Naive thymus-derived CD8-positive, alpha-beta T cell (primary cell): ENCODE data around the gene RNF214. TPM values are rescaled to one million over a fixed set of nuclear protein-coding genes. Genes with fewer than 3 reads are reported as not detected.

ENCODE experiments used
- ATAC-seq, 2 donors: fragments of 150-1000 bp; cut with Tn5 transposase in 1 of 2; sonication (Bioruptor Pico), chemical (Tn5 transposase) in 1 of 2; 1 replicate in 1 of 2; 2 replicates in 1 of 2; pipeline ENCODE4 v1.10.0; 2021; ENCODE audit warnings: mild to moderate bottlenecking in 2 of 2, moderate library complexity in 2 of 2
- POLR2A ChIA-PET: fragments of 350-600 bp; sonication (Branson Sonifier 250); formaldehyde crosslinking; loops from one replicate; lab custom pipeline; 2021; ENCODE audit warnings: antibody characterized with exemption; lab: Charles Lee
- DNase-seq, 10 donors: peaks; one replicate each; pipeline versions ENCODE4 v3.0.0 to v3.0.0-alpha.2; 2020 to 2022
- H3K27ac Mint-ChIP-seq, 10 donors: one replicate each; pipeline ENCODE4 v1.8.0; 2020 to 2022; ENCODE audit warnings: mild to moderate bottlenecking in 10 of 10, mixed read lengths in 10 of 10, moderate library complexity in 4 of 10, inconsistent platforms in 1 of 10
- H3K27me3 Mint-ChIP-seq, 5 donors: one replicate each; pipeline ENCODE4 v1.8.0; 2021 to 2022; ENCODE audit warnings: mixed read lengths in 5 of 5
- H3K36me3 Mint-ChIP-seq, 3 donors: one replicate each; pipeline ENCODE4 v1.8.0; 2020 to 2022; ENCODE audit warnings: mixed read lengths in 3 of 3, mild to moderate bottlenecking in 2 of 3, inconsistent platforms in 1 of 3
- H3K4me1 Mint-ChIP-seq, 4 donors: one replicate each; pipeline ENCODE4 v1.8.0; 2021 to 2022; ENCODE audit warnings: mixed read lengths in 4 of 4
- H3K4me3 Mint-ChIP-seq, 10 donors: one replicate each; pipeline ENCODE4 v1.8.0; 2020 to 2022; ENCODE audit warnings: mild to moderate bottlenecking in 10 of 10, mixed read lengths in 10 of 10, moderate library complexity in 6 of 10, inconsistent platforms in 1 of 10
- H3K9me3 Mint-ChIP-seq, 9 donors: one replicate each; pipeline ENCODE4 v1.8.0; 2020 to 2022; ENCODE audit warnings: mixed read lengths in 9 of 9, mild to moderate bottlenecking in 3 of 9, inconsistent platforms in 1 of 9, moderate library complexity in 1 of 9
- polyA plus RNA-seq, 3 donors: library from polyadenylated mRNA; unstranded; fragments of 300-500 nt; fragmentation: Illumina TruSeq; gene quantifications; one replicate each; pipeline ENCODE4 v1.2.3, GENCODE V29; 2021
- total RNA-seq, 8 experiments: library from RNA in 2 of 8; stranded (reverse) in 2 of 8; gene quantifications; one replicate each; pipeline ENCODE4 v1.2.3 and lab custom pipeline; 2021 to 2026

The RNF214 gene
- total and polyA plus RNA-seq, 5 experiments from 2014 or later, result 7.5 to 30.3 (median 11.6) TPM

- no peaks in the 10 kb centered on the region for H3K27me3 Mint-ChIP-seq
- H3K4me1 Mint-ChIP-seq, result peaks cover 0 to 7% (median 3%) of the 10 kb centered on the region in 4 donors
- peaks cover 14 to 68% (median 25%) of the 10 kb centered on the region in 3 donors for H3K36me3 Mint-ChIP-seq
- no peaks in the 10 kb centered on the region for H3K9me3 Mint-ChIP-seq
- DNase-seq (no peak), ATAC-seq (no peak)
- H3K27ac Mint-ChIP-seq, result peak overlapping the region in 2 of 10 donors; percentile 15 to 19
- POLR2A ChIA-PET, result no interaction called here
- H3K4me3 Mint-ChIP-seq, result peak overlapping the region in 1 of 10 donors; percentile 18
Observed at GRCh38 chr11:117281159-117281558, 48.7 kb downstream of the RNF214 start.

GRCh38 chr11:117281869-117282268, 49.4 kb downstream of the RNF214 start:
- Mint-ChIP-seq H3K27me3 (no peaks in the 10 kb centered on the region), H3K27ac (peak overlapping the region in 3 of 10 donors; percentile 19 to 60 (median 53)), H3K9me3 (no peaks in the 10 kb centered on the region), H3K4me3 (no peak overlapping the region), H3K4me1 (peaks cover 0 to 7% (median 3%) of the 10 kb centered on the region in 4 donors), H3K36me3 (peaks cover 14 to 75% (median 27%) of the 10 kb centered on the region in 3 donors)
- POLR2A ChIA-PET, result no interaction called here
- DNase-seq, result no peak
- no peak for ATAC-seq

GRCh38 chr11:117282956-117283355, 50.5 kb downstream of the RNF214 start:
- Mint-ChIP-seq H3K27ac (peak overlapping the region in 1 of 10 donors; percentile 13), H3K9me3 (no peaks in the 10 kb centered on the region), H3K4me1 (peaks cover 0 to 7% (median 3%) of the 10 kb centered on the region in 4 donors), H3K27me3 (no peaks in the 10 kb centered on the region), H3K4me3 (no peak overlapping the region), H3K36me3 (peaks cover 14 to 79% (median 27%) of the 10 kb centered on the region in 3 donors)
- no peak for DNase-seq
- ATAC-seq, result no peak
- POLR2A ChIA-PET, result interaction anchor here (1.6 kb wide), 1 partner anchor 56 kb away, joined by 3 read pairs; no protein-coding TSS in a partner anchor

GRCh38 chr11:117284053-117284452, 51.6 kb downstream of the RNF214 start:
- no peak for DNase-seq
- H3K9me3 Mint-ChIP-seq, result no peaks in the 10 kb centered on the region
- no peak for ATAC-seq
- no peak overlapping the region for H3K4me3 Mint-ChIP-seq
- POLR2A ChIA-PET, result interaction anchor here (1.6 kb wide), 1 partner anchor 57 kb away, joined by 3 read pairs; no protein-coding TSS in a partner anchor
- peaks cover 0 to 7% (median 2%) of the 10 kb centered on the region in 4 donors for H3K4me1 Mint-ChIP-seq
- H3K27me3 Mint-ChIP-seq, result no peaks in the 10 kb centered on the region
- H3K36me3 Mint-ChIP-seq, result peaks cover 14 to 80% (median 29%) of the 10 kb centered on the region in 3 donors
- no peak overlapping the region for H3K27ac Mint-ChIP-seq

- peaks cover 13 to 64% (median 26%) of the 10 kb centered on the region in 3 donors for H3K36me3 Mint-ChIP-seq
- POLR2A ChIA-PET, result no interaction called here
- H3K4me1 Mint-ChIP-seq, result no peaks in the 10 kb centered on the region
- peak overlapping the region in 3 of 10 donors; percentile 0 to 35 (median 8) for H3K27ac Mint-ChIP-seq
- DNase-seq (no peak), ATAC-seq (no peak)
- no peak overlapping the region for H3K4me3 Mint-ChIP-seq
- no peaks in the 10 kb centered on the region for H3K27me3 Mint-ChIP-seq
- H3K9me3 Mint-ChIP-seq, result no peaks in the 10 kb centered on the region
Observed at GRCh38 chr11:117286588-117286987, 54.1 kb downstream of the RNF214 start.

GRCh38 chr11:117287668-117288067, 55.2 kb downstream of the RNF214 start:
- no peaks in the 10 kb centered on the region for H3K9me3 Mint-ChIP-seq
- peaks cover 2 to 53% (median 24%) of the 10 kb centered on the region in 3 donors for H3K36me3 Mint-ChIP-seq
- peak overlapping the region in 1 of 10 donors; percentile 75 for H3K27ac Mint-ChIP-seq
- H3K27me3 Mint-ChIP-seq, result no peaks in the 10 kb centered on the region
- POLR2A ChIA-PET, result no interaction called here
- no peaks in the 10 kb centered on the region for H3K4me1 Mint-ChIP-seq
- ATAC-seq, result no peak
- H3K4me3 Mint-ChIP-seq, result no peak overlapping the region
- no peak for DNase-seq

GRCh38 chr11:117289795-117290194, 57.3 kb downstream of the RNF214 start:
- ATAC-seq, result no peak
- Mint-ChIP-seq H3K4me1 (no peaks in the 10 kb centered on the region), H3K9me3 (no peaks in the 10 kb centered on the region), H3K27ac (peak overlapping the region in 1 of 10 donors; percentile 63), H3K4me3 (no peak overlapping the region), H3K36me3 (peaks cover 0 to 37% (median 17%) of the 10 kb centered on the region in 3 donors), H3K27me3 (no peaks in the 10 kb centered on the region)
- POLR2A ChIA-PET, result no interaction called here
- no peak for DNase-seq

- Mint-ChIP-seq H3K36me3 (peaks cover 0 to 32% (median 11%) of the 10 kb centered on the region in 3 donors), H3K9me3 (no peaks in the 10 kb centered on the region), H3K4me3 (no peak within 1 kb of the TSS), H3K27ac (peak within 1 kb of the TSS in 2 of 10 donors; percentile 3 to 53), H3K27me3 (no peaks in the 10 kb centered on the region), H3K4me1 (no peaks in the 10 kb centered on the region)
- no peak for DNase-seq
- POLR2A ChIA-PET, result no interaction called here
- no peak for ATAC-seq
Observed at GRCh38 chr11:117290809-117291396, 58.4 kb downstream of the RNF214 start, which contains the start of gene BACE1-AS. TSS of gene BACE1-AS (plus strand) at chr11:117291346.

GRCh38 chr11:117292616-117293015, 60.1 kb downstream of the RNF214 start:
- Mint-ChIP-seq H3K27me3 (no peaks in the 10 kb centered on the region), H3K4me3 (no peak overlapping the region), H3K4me1 (peaks cover 0 to 1% (median 0%) of the 10 kb centered on the region in 4 donors), H3K9me3 (no peaks in the 10 kb centered on the region), H3K36me3 (peaks cover 0 to 18% (median 8%) of the 10 kb centered on the region in 3 donors), H3K27ac (peak overlapping the region in 1 of 10 donors; percentile 23)
- ATAC-seq (no peak), DNase-seq (no peak)
- POLR2A ChIA-PET, result no interaction called here

- no peak for DNase-seq
- ATAC-seq, result no peak
- Mint-ChIP-seq H3K4me1 (peaks cover 0 to 1% (median 0%) of the 10 kb centered on the region in 4 donors), H3K4me3 (no peak overlapping the region), H3K36me3 (peaks cover 0 to 10% (median 0%) of the 10 kb centered on the region in 3 donors), H3K9me3 (peaks cover 0 to 1% (median 0%) of the 10 kb centered on the region in 9 donors), H3K27me3 (no peaks in the 10 kb centered on the region), H3K27ac (no peak overlapping the region)
- POLR2A ChIA-PET, result interaction anchor here (0.6 kb wide), 1 partner anchor 32 kb away, joined by 5 read pairs; the partner anchor contains the start of gene CEP164
Observed at GRCh38 chr11:117295438-117296137, 63.1 kb downstream of the RNF214 start.

- Mint-ChIP-seq H3K36me3 (peaks cover 0 to 9% (median 0%) of the 10 kb centered on the region in 3 donors), H3K27ac (peak overlapping the region in 1 of 10 donors; percentile 29), H3K4me1 (peaks cover 0 to 1% (median 0%) of the 10 kb centered on the region in 4 donors), H3K27me3 (no peaks in the 10 kb centered on the region), H3K4me3 (no peak overlapping the region), H3K9me3 (peaks cover 0 to 1% (median 0%) of the 10 kb centered on the region in 9 donors)
- ATAC-seq (no peak), DNase-seq (no peak)
- POLR2A ChIA-PET, result no interaction called here
Observed at GRCh38 chr11:117296881-117297280, 64.4 kb downstream of the RNF214 start.

- POLR2A ChIA-PET, result no interaction called here
- Mint-ChIP-seq H3K27me3 (peaks cover 0 to 1% (median 0%) of the 10 kb centered on the region in 5 donors), H3K9me3 (peaks cover 0 to 1% (median 0%) of the 10 kb centered on the region in 9 donors), H3K36me3 (peaks cover 0 to 9% (median 0%) of the 10 kb centered on the region in 3 donors), H3K27ac (peak overlapping the region in 2 of 10 donors; percentile 14 to 43), H3K4me1 (peaks cover 0 to 1% (median 0%) of the 10 kb centered on the region in 4 donors), H3K4me3 (no peak overlapping the region)
- no peak for ATAC-seq
- DNase-seq, result no peak
Observed at GRCh38 chr11:117298195-117298594, 65.7 kb downstream of the RNF214 start.
